OCI-LY1 (cell line): ENCODE measurements around the gene OXER1.

Experiments
- CTCF ChIP-seq: fragments of 200-600 bp; sonication (generic), shearing (Covaris generic); IDR thresholded peaks from 2 replicates; pipeline ENCODE4 v1.5.1; 2017; ENCODE audit warnings: mild to moderate bottlenecking, antibody characterized with exemption, low read length, moderate library complexity, mixed read lengths
- EZH2 ChIP-seq: fragments of 200-600 bp; sonication (generic), shearing (Covaris generic); IDR thresholded peaks from 2 replicates; pipeline ENCODE4 v1.8.0; 2017; ENCODE audit warnings: borderline replicate concordance, mixed run types, mild to moderate bottlenecking, antibody characterized with exemption, low read length, moderate library complexity, mixed read lengths

GRCh38 chr2:42756150-42756775 is 7.7 kb downstream of the OXER1 start:
- TF ChIP-seq CTCF (no peak), EZH2 (no peak)
